ENCODE data around the gene DNAJB14. TPM values are rescaled to one million over a fixed set of nuclear protein-coding genes. Genes with fewer than 3 reads are reported as not detected.
A peak's percentile ranks its signal among the peaks of the same experiment; 100 is the strongest.

Gene DNAJB14
- total and polyA plus RNA-seq, 2 experiments from 2014 or later: 30.4 to 44.7 TPM

- Histone ChIP-seq H4K20me1 (ENCODE audit: insufficient read depth) (no peaks in the 10 kb centered on the region), H3K36me3 (ENCODE audit: low read depth) (peaks cover 25% of the 10 kb centered on the region), H3F3A (ENCODE audit: insufficient read depth) (peaks cover 30% of the 10 kb centered on the region), H3K9ac (peak within 1 kb of the TSS; percentile 91), H3K27ac (peak within 1 kb of the TSS; percentile 70), H3K27me3 (replicated peaks; ENCODE audit: insufficient read depth) (no peaks in the 10 kb centered on the region), H3K4me3 (peak within 1 kb of the TSS; percentile 83), H3K9me3 (ENCODE audit: low read depth) (no peaks in the 10 kb centered on the region), H2AFZ (peak within 1 kb of the TSS; percentile 85), H3K4me1 (ENCODE audit: insufficient read depth) (peaks cover 13% of the 10 kb centered on the region), H3K4me2 (ENCODE audit: unreplicated experiment) (peak within 1 kb of the TSS; percentile 92), H3K9me2 (ENCODE audit: insufficient read depth) (no peaks in the 10 kb centered on the region), H3K79me2 (ENCODE audit: insufficient read depth) (peaks cover 48% of the 10 kb centered on the region)
- TF ChIP-seq EZH2 (IDR thresholded peaks at IDR 0.05; ENCODE audit: insufficient read depth, poor library complexity, severe bottlenecking): no peak
- TF ChIP-seq EZH2phosphoT487 (IDR thresholded peaks at IDR 0.05; ENCODE audit: insufficient read depth, low read depth): no peak
- in situ Hi-C loops (cut with MboI): no loop called here
- 2 to 5% methylated on average over 15 to 40 of the region's 40 CpGs for WGBS, 2 experiments (ENCODE audit: low coverage in 1 of 2, low lambda C conversion rate in 2 of 2, missing lambda C conversion rate in 2 of 2)
- DNase-seq: peak; percentile 96
Observed at GRCh38 chr4:99894161-99894997, 52.0 kb downstream of the DNAJB14 start, which contains the start of gene LAMTOR3. LAMTOR3 (minus strand) TSS chr4:99894427; CDS start chr4:99893963, 464 bp downstream.

- WGBS, 2 experiments (ENCODE audit: low coverage in 1 of 2, low lambda C conversion rate in 2 of 2, missing lambda C conversion rate in 2 of 2): 1 to 4% methylated on average over 9 to 12 of the region's 12 CpGs
- TF ChIP-seq EZH2 (IDR thresholded peaks at IDR 0.05; ENCODE audit: insufficient read depth, poor library complexity, severe bottlenecking) (no peak), EZH2phosphoT487 (IDR thresholded peaks at IDR 0.05; ENCODE audit: insufficient read depth, low read depth) (no peak)
- H3F3A ChIP-seq (ENCODE audit: insufficient read depth): peaks cover 30% of the 10 kb centered on the region
- H3K4me2 ChIP-seq (ENCODE audit: unreplicated experiment): peak overlapping the region; percentile 92
- H3K9me2 ChIP-seq (ENCODE audit: insufficient read depth): no peaks in the 10 kb centered on the region
- peak overlapping the region; percentile 70 for H3K27ac ChIP-seq
- H3K36me3 ChIP-seq (ENCODE audit: low read depth): peaks cover 21% of the 10 kb centered on the region
- peak; percentile 54 for DNase-seq
- no peaks in the 10 kb centered on the region for H3K27me3 ChIP-seq (replicated peaks; ENCODE audit: insufficient read depth)
- peak overlapping the region; percentile 83 for H3K4me3 ChIP-seq
- peak overlapping the region; percentile 85 for H2AFZ ChIP-seq
- in situ Hi-C loops (cut with MboI): no loop called here
- peaks cover 13% of the 10 kb centered on the region for H3K4me1 ChIP-seq (ENCODE audit: insufficient read depth)
- no peaks in the 10 kb centered on the region for H3K9me3 ChIP-seq (ENCODE audit: low read depth)
- no peaks in the 10 kb centered on the region for H4K20me1 ChIP-seq (ENCODE audit: insufficient read depth)
- peaks cover 54% of the 10 kb centered on the region for H3K79me2 ChIP-seq (ENCODE audit: insufficient read depth)
- peak overlapping the region; percentile 91 for H3K9ac ChIP-seq
Observed at GRCh38 chr4:99893839-99894160, 52.6 kb downstream of the DNAJB14 start.

GRCh38 chr4:99893029-99893428 is 53.4 kb downstream of the DNAJB14 start:
- no peaks in the 10 kb centered on the region for H3K9me3 ChIP-seq (ENCODE audit: low read depth)
- H3K4me1 ChIP-seq (ENCODE audit: insufficient read depth): peaks cover 16% of the 10 kb centered on the region
- H3K9me2 ChIP-seq (ENCODE audit: insufficient read depth): no peaks in the 10 kb centered on the region
- peaks cover 23% of the 10 kb centered on the region for H3F3A ChIP-seq (ENCODE audit: insufficient read depth)
- H3K4me3 ChIP-seq: peak overlapping the region; percentile 83
- DNase-seq: no peak
- H3K9ac ChIP-seq: peak overlapping the region; percentile 91
- TF ChIP-seq EZH2phosphoT487 (IDR thresholded peaks at IDR 0.05; ENCODE audit: insufficient read depth, low read depth) (no peak), EZH2 (IDR thresholded peaks at IDR 0.05; ENCODE audit: insufficient read depth, poor library complexity, severe bottlenecking) (no peak)
- H3K4me2 ChIP-seq (ENCODE audit: unreplicated experiment): peak overlapping the region; percentile 92
- no peaks in the 10 kb centered on the region for H4K20me1 ChIP-seq (ENCODE audit: insufficient read depth)
- in situ Hi-C loops (cut with MboI): no loop called here
- no peak overlapping the region for H3K27ac ChIP-seq
- peaks cover 62% of the 10 kb centered on the region for H3K79me2 ChIP-seq (ENCODE audit: insufficient read depth)
- H3K36me3 ChIP-seq (ENCODE audit: low read depth): peaks cover 17% of the 10 kb centered on the region; the same call in 1 of the 2 replicates
- H2AFZ ChIP-seq: no peak overlapping the region
- H3K27me3 ChIP-seq (replicated peaks; ENCODE audit: insufficient read depth): no peaks in the 10 kb centered on the region
- WGBS, 2 experiments (ENCODE audit: low coverage in 1 of 2, low lambda C conversion rate in 2 of 2, missing lambda C conversion rate in 2 of 2): 92 to 93% methylated on average over 8 of the region's 8 CpGs

GRCh38 chr4:99891351-99891750 is 55.1 kb downstream of the DNAJB14 start:
- H3K4me1 ChIP-seq (ENCODE audit: insufficient read depth): peaks cover 24% of the 10 kb centered on the region
- H3K9ac ChIP-seq: no peak overlapping the region
- H3K4me2 ChIP-seq (ENCODE audit: unreplicated experiment): peak overlapping the region; percentile 5
- no peaks in the 10 kb centered on the region for H3K27me3 ChIP-seq (replicated peaks; ENCODE audit: insufficient read depth)
- no peak overlapping the region for H3K27ac ChIP-seq
- H3K79me2 ChIP-seq (ENCODE audit: insufficient read depth): peaks cover 77% of the 10 kb centered on the region
- 75 to 86% methylated on average over 2 of the region's 2 CpGs for WGBS, 2 experiments (ENCODE audit: low coverage in 1 of 2, low lambda C conversion rate in 2 of 2, missing lambda C conversion rate in 2 of 2)
- no peak overlapping the region for H3K4me3 ChIP-seq
- H3K9me3 ChIP-seq (ENCODE audit: low read depth): no peaks in the 10 kb centered on the region
- TF ChIP-seq EZH2phosphoT487 (IDR thresholded peaks at IDR 0.05; ENCODE audit: insufficient read depth, low read depth) (no peak), EZH2 (IDR thresholded peaks at IDR 0.05; ENCODE audit: insufficient read depth, poor library complexity, severe bottlenecking) (no peak)
- no peak for DNase-seq
- peaks cover 18% of the 10 kb centered on the region; the same call in 1 of the 2 replicates for H3K36me3 ChIP-seq (ENCODE audit: low read depth)
- no peaks in the 10 kb centered on the region for H3K9me2 ChIP-seq (ENCODE audit: insufficient read depth)
- H4K20me1 ChIP-seq (ENCODE audit: insufficient read depth): no peaks in the 10 kb centered on the region
- in situ Hi-C loops (cut with MboI): no loop called here
- H3F3A ChIP-seq (ENCODE audit: insufficient read depth): peaks cover 9% of the 10 kb centered on the region
- H2AFZ ChIP-seq: no peak overlapping the region

All from GM23248 (cell line).